Measurements from ENCODE around the gene TUBGCP2. TPM values are rescaled to one million over a fixed set of nuclear protein-coding genes. Genes with fewer than 3 reads are reported as not detected.

Gene TUBGCP2
- total and polyA plus RNA-seq, 2 of the 13 experiments (the other 11 are each of a cell fraction or from before 2014, with no cell fraction given), result 21.3 to 34.5 TPM

DNA sequence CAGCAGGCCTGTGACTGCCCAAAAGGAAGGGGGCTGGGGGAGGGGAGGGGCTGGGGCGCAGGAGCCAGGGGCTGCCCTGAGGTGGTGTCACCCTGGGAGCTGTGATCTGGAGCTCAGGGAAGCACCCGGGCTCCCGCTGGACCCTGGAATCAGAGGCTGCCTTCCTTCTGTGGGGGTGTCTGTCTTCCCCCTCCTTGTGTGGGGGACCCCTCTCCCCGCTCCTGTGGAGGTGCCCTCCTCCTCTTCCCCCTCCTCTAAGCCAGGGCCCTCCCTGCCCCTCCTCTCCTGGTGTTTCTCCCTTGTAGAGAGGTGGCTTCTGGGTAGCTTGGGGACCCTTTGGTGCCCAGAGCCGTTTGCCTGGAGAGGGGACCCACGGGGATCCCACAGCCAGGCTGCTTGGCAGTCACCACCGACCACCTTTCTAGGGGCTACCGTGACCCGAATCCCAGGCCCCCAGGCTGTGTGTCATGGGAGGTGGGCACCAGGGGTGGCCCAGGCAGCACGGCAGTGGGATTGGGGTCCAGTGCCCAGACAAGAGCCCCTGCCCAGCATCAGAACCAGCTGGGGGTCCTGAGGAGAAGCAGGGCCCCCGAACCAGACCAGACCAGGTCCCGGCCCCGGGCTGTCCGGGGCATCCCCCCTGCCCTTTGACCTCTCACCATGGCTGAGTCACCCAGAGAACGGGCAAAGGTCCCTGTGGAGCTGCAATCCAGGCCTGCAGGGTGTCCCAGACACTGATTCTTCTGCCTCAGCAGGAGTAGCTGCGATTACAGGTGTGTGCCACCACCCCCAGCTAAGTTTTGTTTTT, 39.2 kb upstream of the TUBGCP2 start (continued):
- TF ChIP-seq, protein P1, sequence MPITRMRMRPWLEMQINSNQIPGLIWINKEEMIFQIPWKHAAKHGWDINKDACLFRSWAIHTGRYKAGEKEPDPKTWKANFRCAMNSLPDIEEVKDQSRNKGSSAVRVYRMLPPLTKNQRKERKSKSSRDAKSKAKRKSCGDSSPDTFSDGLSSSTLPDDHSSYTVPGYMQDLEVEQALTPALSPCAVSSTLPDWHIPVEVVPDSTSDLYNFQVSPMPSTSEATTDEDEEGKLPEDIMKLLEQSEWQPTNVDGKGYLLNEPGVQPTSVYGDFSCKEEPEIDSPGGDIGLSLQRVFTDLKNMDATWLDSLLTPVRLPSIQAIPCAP (CRISPR knock-in tag; IDR thresholded peaks at IDR 0.05; ENCODE audit: low read depth), result no peak
- TF ChIP-seq ZNF709 (CRISPR knock-in tag; IDR thresholded peaks at IDR 0.05), result peak; percentile 42; the same call in 1 of the 2 replicates
- TF ChIP-seq ISL2 (CRISPR knock-in tag; IDR thresholded peaks at IDR 0.05), result no peak
- TF ChIP-seq, protein P2, sequence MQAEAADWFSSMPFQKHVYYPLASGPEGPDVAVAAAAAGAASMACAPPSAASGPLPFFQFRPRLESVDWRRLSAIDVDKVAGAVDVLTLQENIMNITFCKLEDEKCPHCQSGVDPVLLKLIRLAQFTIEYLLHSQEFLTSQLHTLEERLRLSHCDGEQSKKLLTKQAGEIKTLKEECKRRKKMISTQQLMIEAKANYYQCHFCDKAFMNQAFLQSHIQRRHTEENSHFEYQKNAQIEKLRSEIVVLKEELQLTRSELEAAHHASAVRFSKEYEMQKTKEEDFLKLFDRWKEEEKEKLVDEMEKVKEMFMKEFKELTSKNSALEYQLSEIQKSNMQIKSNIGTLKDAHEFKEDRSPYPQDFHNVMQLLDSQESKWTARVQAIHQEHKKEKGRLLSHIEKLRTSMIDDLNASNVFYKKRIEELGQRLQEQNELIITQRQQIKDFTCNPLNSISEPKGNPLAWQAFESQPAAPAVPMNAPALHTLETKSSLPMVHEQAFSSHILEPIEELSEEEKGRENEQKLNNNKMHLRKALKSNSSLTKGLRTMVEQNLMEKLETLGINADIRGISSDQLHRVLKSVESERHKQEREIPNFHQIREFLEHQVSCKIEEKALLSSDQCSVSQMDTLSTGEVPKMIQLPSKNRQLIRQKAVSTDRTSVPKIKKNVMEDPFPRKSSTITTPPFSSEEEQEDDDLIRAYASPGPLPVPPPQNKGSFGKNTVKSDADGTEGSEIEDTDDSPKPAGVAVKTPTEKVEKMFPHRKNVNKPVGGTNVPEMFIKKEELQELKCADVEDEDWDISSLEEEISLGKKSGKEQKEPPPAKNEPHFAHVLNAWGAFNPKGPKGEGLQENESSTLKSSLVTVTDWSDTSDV (CRISPR knock-in tag; IDR thresholded peaks at IDR 0.05), result no peak
- peak; percentile 56 for TF ChIP-seq RBFOX2 (IDR thresholded peaks at IDR 0.05; ENCODE audit: low read depth, low read length)
- no peak for TF ChIP-seq ZNF30 (CRISPR knock-in tag; IDR thresholded peaks at IDR 0.05)
- TF ChIP-seq MAZ (IDR thresholded peaks at IDR 0.05; ENCODE audit: borderline replicate concordance, low read depth, low read length), result no peak
- TF ChIP-seq MAZ (CRISPR knock-in tag; IDR thresholded peaks at IDR 0.05; ENCODE audit: low read depth), result peak; percentile 62; the same call in 1 of the 2 replicates
- TF ChIP-seq ZNF615 (CRISPR knock-in tag; IDR thresholded peaks at IDR 0.05; ENCODE audit: borderline replicate concordance), result no peak
- no peak for TF ChIP-seq NCOA2 (CRISPR knock-in tag; IDR thresholded peaks at IDR 0.05)
- TF ChIP-seq ZSCAN21 (CRISPR knock-in tag; IDR thresholded peaks at IDR 0.05; ENCODE audit: borderline replicate concordance), result 0 out of 2 replicates have a peak, but pooled peaks have one; percentile 9
- TF ChIP-seq PRMT3 (CRISPR knock-in tag; IDR thresholded peaks at IDR 0.05; ENCODE audit: borderline replicate concordance, low read depth), result no peak
- TF ChIP-seq, protein P3, sequence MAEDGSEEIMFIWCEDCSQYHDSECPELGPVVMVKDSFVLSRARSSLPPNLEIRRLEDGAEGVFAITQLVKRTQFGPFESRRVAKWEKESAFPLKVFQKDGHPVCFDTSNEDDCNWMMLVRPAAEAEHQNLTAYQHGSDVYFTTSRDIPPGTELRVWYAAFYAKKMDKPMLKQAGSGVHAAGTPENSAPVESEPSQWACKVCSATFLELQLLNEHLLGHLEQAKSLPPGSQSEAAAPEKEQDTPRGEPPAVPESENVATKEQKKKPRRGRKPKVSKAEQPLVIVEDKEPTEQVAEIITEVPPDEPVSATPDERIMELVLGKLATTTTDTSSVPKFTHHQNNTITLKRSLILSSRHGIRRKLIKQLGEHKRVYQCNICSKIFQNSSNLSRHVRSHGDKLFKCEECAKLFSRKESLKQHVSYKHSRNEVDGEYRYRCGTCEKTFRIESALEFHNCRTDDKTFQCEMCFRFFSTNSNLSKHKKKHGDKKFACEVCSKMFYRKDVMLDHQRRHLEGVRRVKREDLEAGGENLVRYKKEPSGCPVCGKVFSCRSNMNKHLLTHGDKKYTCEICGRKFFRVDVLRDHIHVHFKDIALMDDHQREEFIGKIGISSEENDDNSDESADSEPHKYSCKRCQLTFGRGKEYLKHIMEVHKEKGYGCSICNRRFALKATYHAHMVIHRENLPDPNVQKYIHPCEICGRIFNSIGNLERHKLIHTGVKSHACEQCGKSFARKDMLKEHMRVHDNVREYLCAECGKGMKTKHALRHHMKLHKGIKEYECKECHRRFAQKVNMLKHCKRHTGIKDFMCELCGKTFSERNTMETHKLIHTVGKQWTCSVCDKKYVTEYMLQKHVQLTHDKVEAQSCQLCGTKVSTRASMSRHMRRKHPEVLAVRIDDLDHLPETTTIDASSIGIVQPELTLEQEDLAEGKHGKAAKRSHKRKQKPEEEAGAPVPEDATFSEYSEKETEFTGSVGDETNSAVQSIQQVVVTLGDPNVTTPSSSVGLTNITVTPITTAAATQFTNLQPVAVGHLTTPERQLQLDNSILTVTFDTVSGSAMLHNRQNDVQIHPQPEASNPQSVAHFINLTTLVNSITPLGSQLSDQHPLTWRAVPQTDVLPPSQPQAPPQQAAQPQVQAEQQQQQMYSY (CRISPR knock-in tag; IDR thresholded peaks at IDR 0.05), result no peak
- TF ChIP-seq EZH2 (conservative IDR thresholded peaks at IDR 0.05; ENCODE audit: low read depth, low read length), result no peak
- TF ChIP-seq PHF21A (CRISPR knock-in tag; IDR thresholded peaks at IDR 0.05), result peak; percentile 75
- peak; percentile 75; the same call in 1 of the 2 replicates for TF ChIP-seq KDM2A (CRISPR knock-in tag; IDR thresholded peaks at IDR 0.05; ENCODE audit: borderline replicate concordance, low read depth)
- no peak for TF ChIP-seq KMT2A (CRISPR knock-in tag; IDR thresholded peaks at IDR 0.05)
- TF ChIP-seq ZNF33A (CRISPR knock-in tag; IDR thresholded peaks at IDR 0.05; ENCODE audit: borderline replicate concordance), result no peak
- no peak for TF ChIP-seq TEAD2 (CRISPR knock-in tag; IDR thresholded peaks at IDR 0.05)
